GM13976 (cell line): ENCODE data around the gene RASGRF1.

Experiments
- DNase-seq: peaks from one replicate; pipeline ENCODE4 v3.0.0; 2012; ENCODE audit warnings: low spot score
- CTCF ChIP-seq: IDR thresholded peaks from 2 replicates; pipeline ENCODE4 v1.5.1; 2012; ENCODE audit warnings: borderline replicate concordance, mild to moderate bottlenecking; ENCODE audit not compliant: insufficient read depth; ENCODE audit errors: extremely low read depth, missing control alignments, control extremely low read depth
- in situ Hi-C: fragments of 300-500 bp; cut with MboI; formaldehyde crosslinking; loops from one replicate; pipeline ENCODE4 v1.12.0; 2022; ENCODE audit warnings: low sequenced_read_pairs, mixed read lengths, inconsistent platforms; ENCODE audit not compliant: unreplicated experiment

RASGRF1 gene

GRCh38 chr15:79068790-79069189 lies 21.8 kb downstream of the RASGRF1 start:
- in situ Hi-C loops, result no loop called here
- no peak for TF ChIP-seq CTCF
- no peak for DNase-seq

GRCh38 chr15:79067969-79068368 lies 22.6 kb downstream of the RASGRF1 start:
- DNase-seq, result no peak
- in situ Hi-C loops, result no loop called here
- no peak for TF ChIP-seq CTCF

DNA sequence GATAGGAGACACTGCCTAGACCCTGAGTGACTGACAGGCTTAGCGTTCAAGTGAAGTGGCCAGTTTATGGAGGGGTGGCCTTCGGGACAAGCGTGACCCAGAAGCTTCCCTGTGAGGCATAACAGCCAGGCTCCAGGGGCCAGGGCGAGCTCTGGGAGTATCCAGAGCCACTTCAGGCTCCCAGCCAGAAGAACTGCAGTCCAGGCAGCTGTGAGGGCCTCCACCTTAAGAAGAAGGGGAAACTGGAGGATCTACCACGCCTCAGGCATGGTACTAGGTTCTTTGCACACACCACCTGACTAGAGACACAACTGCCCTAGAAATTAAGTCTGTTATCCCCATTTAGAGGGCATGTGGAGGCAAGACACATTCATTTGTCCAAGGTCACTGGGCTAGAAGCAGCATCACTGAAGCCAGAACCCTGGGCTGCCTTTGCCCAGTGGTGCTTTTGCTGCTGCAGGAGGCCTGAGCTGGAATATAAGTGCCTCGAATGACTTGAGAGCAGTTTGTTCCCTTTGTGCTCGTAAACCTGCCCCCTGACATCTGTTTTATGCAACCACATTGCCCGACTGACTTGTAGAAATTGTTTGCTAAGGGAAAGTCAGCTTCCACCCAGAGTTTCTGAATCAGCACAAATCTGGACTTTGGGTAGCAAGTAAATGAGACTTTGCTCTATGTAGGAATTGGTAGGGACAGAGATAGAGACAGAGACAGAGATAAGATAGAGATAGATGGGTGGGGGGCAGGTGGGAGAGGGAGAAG lies 23.3 kb downstream of the RASGRF1 start:
- in situ Hi-C loops, result no loop called here
- no peak for DNase-seq
- TF ChIP-seq CTCF, result no peak

DNA sequence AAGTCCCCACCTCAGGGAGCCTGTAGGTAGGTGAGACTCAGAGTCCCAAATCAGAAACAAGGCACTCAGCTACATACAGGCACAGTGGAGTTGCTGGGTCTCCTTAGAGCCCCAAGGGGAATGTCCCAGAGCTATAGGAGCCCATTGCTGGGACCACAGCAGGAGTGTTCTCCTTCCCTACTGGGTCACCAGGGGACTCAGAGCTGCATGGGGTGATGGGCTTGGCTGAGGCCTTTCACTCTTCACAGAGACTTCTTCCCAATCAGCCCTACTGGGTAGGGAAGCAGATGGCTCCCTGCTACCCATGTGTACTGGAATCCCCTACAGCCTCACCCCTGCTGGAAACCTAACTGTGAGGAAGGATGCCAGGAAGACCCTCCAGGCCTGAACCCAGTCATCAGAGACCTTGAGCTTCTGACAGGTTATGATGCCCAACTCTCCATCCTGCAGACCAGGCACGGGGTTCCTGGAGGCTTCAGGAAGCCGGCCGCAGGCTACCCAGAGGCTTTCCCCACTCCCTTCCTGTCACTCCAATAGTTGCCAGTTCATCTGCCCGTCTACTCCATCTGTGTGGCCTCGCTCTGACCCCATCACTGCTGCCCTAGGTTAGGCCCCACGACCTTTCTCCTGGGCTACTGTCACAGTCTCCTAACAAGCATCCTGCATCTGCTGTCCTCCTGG lies 24.0 kb downstream of the RASGRF1 start:
- no peak for TF ChIP-seq CTCF
- in situ Hi-C loops, result no loop called here
- DNase-seq, result no peak

DNA sequence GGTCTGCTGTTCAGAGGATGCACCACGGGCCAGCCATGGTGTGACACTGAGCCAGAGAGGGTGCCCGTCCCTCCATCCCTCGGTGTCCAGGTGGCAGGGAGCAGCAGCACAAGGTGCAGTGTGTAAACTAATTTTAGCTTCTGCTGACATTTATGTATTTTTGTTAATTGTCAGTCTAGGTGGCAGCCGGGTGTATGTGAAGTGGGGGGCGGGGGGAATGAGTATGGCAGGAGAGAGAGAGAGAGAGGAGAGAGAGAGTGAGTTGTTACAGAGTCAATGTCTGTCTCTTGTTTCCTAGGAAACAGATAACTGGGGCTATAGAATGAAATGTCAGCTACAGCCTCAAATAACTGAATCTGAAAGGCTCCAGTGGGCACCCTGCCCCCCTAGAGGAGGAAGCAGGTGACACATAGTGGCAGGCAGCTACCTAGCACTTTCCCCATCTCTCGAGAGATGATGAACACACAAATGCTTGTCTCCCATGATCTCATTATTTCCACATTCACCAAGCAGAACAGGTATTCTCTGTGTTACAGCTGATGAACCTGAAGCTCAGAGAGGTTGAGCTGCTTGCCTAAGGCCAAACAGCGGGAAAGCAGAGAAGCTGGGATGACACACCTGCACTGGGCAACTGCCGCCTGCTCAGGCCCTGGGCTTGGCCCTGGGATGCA lies 24.7 kb downstream of the RASGRF1 start:
- in situ Hi-C loops, result no loop called here

More for the DNA sequence above, 24.7 kb downstream of the RASGRF1 start:
- no peak for DNase-seq
- TF ChIP-seq CTCF, result no peak
